ENCODE measurements around the gene TNPO2. TPM values are rescaled to one million over a fixed set of nuclear protein-coding genes. Genes with fewer than 3 reads are reported as not detected.

TNPO2 gene
- polyA plus RNA-seq, 1 experiment = 47.3 TPM

DNA sequence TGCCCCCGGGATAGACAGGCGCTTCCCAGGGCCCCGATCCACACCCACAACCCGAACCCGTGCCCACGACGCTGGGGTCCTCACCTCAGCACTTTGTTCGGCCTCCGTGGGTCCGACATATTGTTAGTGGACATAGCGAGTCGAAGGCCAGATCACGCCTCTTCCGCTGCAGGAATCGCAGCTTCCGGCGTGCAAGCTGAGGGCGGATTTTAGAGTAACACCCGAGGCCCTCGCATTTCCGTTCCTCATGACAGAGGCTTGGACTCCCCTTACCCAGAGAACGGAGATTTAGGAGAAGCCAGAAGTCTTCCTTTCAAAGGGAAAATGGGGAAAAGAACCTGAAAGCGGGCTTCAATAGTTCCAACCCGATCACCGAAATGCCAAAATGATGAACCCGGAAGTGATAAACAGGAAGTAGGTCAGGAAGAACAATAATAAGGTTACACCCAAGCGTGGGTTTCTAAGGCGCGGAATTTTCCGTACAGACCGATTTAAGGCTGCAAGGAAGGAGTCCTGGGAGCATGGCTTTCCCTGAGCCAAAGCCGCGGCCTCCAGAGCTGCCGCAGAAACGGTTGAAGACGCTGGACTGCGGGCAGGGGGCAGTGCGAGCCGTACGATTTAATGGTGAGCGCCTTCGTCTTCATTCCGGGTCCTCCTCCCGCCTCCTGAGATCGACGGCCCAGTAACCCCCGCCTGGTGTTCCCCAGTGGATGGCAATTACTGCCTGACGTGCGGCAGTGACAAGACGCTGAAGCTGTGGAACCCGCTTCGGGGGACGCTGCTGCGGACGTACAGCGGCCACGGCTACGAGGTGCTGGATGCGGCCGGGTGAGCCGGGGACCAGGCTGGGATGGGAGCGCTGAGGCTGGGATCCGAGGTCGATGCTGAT is 54.2 kb downstream of the TNPO2 start:
- Histone ChIP-seq H3K9me3 (ENCODE audit: control insufficient read depth, insufficient read depth, low read length) (no peaks in the 10 kb centered on the region; the same call in 1 of the 2 replicates), H3K27me3 (ENCODE audit: control insufficient read depth, insufficient read depth, low read length) (no peaks in the 10 kb centered on the region), H3K4me3 (ENCODE audit: low read depth, low read length) (peak overlapping the region; percentile 94), H3K27ac (ENCODE audit: low read depth, low read length) (peak overlapping the region; percentile 98)
- ChIA-PET CTCF (interaction anchor here (0.6 to 1.0 kb wide), 2 partner anchors 30 to 581 kb away, joined by 3 read pairs; no protein-coding TSS in a partner anchor), POLR2A (interaction anchor here (0.6 to 1.5 kb wide), 4 partner anchors 9 to 58 kb away, joined by 3 to 8 read pairs (median 4); partner anchors contain the start of genes DHPS, ZNF490 and ZNF791)
- TF ChIP-seq, protein P1, sequence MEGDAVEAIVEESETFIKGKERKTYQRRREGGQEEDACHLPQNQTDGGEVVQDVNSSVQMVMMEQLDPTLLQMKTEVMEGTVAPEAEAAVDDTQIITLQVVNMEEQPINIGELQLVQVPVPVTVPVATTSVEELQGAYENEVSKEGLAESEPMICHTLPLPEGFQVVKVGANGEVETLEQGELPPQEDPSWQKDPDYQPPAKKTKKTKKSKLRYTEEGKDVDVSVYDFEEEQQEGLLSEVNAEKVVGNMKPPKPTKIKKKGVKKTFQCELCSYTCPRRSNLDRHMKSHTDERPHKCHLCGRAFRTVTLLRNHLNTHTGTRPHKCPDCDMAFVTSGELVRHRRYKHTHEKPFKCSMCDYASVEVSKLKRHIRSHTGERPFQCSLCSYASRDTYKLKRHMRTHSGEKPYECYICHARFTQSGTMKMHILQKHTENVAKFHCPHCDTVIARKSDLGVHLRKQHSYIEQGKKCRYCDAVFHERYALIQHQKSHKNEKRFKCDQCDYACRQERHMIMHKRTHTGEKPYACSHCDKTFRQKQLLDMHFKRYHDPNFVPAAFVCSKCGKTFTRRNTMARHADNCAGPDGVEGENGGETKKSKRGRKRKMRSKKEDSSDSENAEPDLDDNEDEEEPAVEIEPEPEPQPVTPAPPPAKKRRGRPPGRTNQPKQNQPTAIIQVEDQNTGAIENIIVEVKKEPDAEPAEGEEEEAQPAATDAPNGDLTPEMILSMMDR (IDR thresholded peaks at IDR 0.05; ENCODE audit: low read depth, low read length) = no peak
- peak; percentile 69 for DNase-seq (ENCODE audit: low read depth, low spot score)

DNA sequence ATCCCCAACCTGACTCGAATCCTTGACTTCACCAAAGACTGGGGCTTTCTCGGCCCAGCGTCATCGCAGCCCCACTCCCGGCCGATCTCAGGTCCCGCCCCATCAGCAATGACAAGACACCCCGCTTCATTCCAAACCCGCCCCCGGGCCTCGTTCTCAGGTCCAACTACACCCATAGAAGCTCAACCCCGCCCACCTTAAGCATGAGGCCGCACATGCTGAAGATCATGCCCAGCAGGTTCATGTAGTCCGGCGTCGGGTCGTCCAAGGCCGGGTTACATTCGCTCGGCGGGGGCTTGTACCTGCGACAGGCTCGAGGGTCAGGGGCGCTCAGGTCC is 54.8 kb downstream of the TNPO2 start:
- TF ChIP-seq, protein P1 (IDR thresholded peaks at IDR 0.05; ENCODE audit: low read depth, low read length) = no peak
- no peaks in the 10 kb centered on the region; the same call in 1 of the 2 replicates for H3K9me3 ChIP-seq (ENCODE audit: control insufficient read depth, insufficient read depth, low read length)
- H3K27me3 ChIP-seq (ENCODE audit: control insufficient read depth, insufficient read depth, low read length) = no peaks in the 10 kb centered on the region
- peak; percentile 20 for DNase-seq (ENCODE audit: low read depth, low spot score)
- CTCF ChIA-PET = interaction anchor here (1.0 to 1.5 kb wide), 2 partner anchors 8 to 29 kb away, joined by 3 to 4 read pairs; no protein-coding TSS in a partner anchor
- POLR2A ChIA-PET = interaction anchor here (0.6 to 1.5 kb wide), 4 partner anchors 9 to 201 kb away, joined by 4 to 8 read pairs (median 4); partner anchors contain the start of genes DHPS, ZNF490 and ZNF791
- peak overlapping the region; percentile 98 for H3K27ac ChIP-seq (ENCODE audit: low read depth, low read length)
- H3K4me3 ChIP-seq (ENCODE audit: low read depth, low read length) = peak overlapping the region; percentile 94

DNA sequence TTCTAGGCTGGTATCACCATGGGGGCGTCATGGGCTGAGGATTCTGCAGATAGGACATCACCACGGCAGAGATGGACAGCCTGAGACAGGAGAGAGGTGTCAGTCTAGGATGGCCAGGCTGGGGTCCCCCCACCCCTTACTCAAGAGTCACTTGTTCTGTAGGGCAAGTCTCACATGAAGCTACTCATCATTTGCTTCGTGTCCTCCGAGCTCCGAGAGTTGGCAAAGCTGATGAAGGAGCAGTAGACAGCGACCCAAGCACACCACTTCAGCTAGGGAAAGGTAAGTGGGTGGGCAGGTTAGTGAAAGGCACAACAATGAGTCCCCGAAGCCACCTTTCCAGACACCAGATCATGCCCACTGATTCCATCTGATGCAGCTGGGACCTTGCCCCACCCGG is 55.4 kb downstream of the TNPO2 start:
- Histone ChIP-seq H3K27me3 (ENCODE audit: control insufficient read depth, insufficient read depth, low read length) (no peaks in the 10 kb centered on the region), H3K9me3 (ENCODE audit: control insufficient read depth, insufficient read depth, low read length) (no peaks in the 10 kb centered on the region; the same call in 1 of the 2 replicates), H3K4me3 (ENCODE audit: low read depth, low read length) (peak overlapping the region; percentile 94), H3K27ac (ENCODE audit: low read depth, low read length) (peak overlapping the region; percentile 98)
- DNase-seq (ENCODE audit: low read depth, low spot score) = no peak
- TF ChIP-seq, protein P1 (IDR thresholded peaks at IDR 0.05; ENCODE audit: low read depth, low read length) = no peak
- POLR2A ChIA-PET = interaction anchor here (0.6 to 1.5 kb wide), 2 partner anchors 13 to 202 kb away, joined by 5 to 8 read pairs; partner anchors contain the start of gene DHPS
- CTCF ChIA-PET = interaction anchor here (1.5 kb wide), 1 partner anchor 9 kb away, joined by 4 read pairs; no protein-coding TSS in a partner anchor

DNA sequence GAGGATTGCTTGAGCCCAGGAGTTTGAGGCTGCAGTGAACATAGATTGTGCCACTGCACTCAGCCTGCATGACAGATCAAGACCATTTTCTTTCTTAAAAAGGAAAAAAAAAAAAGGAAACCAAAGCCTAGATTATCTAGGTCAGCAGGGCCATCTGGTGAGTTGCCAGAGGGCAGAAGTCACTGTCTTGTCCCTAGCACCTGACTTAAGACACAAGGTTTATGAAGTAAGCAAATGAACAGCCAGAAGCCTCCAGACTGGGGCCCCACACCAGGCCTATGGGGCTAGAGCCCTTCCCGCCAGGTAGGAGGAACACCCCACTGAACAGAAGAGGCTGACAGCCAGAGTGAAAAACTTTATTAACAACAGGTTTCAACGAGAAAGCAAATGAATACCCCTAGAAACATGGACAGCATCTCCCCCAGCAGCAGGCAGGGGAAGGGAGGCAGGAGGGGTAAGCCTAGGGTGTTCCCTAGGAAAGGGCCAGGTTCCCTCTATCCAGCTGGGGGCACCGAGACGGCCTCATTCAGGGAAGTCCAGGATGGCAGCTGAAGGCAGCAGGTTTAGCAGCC is 55.9 kb downstream of the TNPO2 start:
- no peak overlapping the region for H3K27ac ChIP-seq (ENCODE audit: low read depth, low read length)
- H3K9me3 ChIP-seq (ENCODE audit: control insufficient read depth, insufficient read depth, low read length) = no peaks in the 10 kb centered on the region; the same call in 1 of the 2 replicates
- CTCF ChIA-PET = interaction anchor here (1.5 kb wide), 1 partner anchor 9 kb away, joined by 4 read pairs; no protein-coding TSS in a partner anchor
- H3K27me3 ChIP-seq (ENCODE audit: control insufficient read depth, insufficient read depth, low read length) = no peaks in the 10 kb centered on the region
- H3K4me3 ChIP-seq (ENCODE audit: low read depth, low read length) = peak overlapping the region; percentile 94
- no peak for DNase-seq (ENCODE audit: low read depth, low spot score)
- POLR2A ChIA-PET = no interaction called here
- TF ChIP-seq, protein P1 (IDR thresholded peaks at IDR 0.05; ENCODE audit: low read depth, low read length) = no peak

Measured in AG04450 (cell line).